SK-N-SH (cell line): ENCODE results near the gene IRX3. TPM values are rescaled to one million over a fixed set of nuclear protein-coding genes. Genes with fewer than 3 reads are reported as not detected.

Source experiments
- CTCF ChIA-PET: fragments of 300-600, 350-600 bp; formaldehyde crosslinking; extraction: SDS; loops from one replicate; lab custom pipeline; 2021; lab: Yijun Ruan, JAX
- POLR2A ChIA-PET: fragments of 350-600 bp; sonication (Branson Sonifier 250); formaldehyde crosslinking; extraction: SDS; loops from one replicate; lab custom pipeline; 2020; ENCODE audit warnings: antibody characterized with exemption, inconsistent platforms; lab: Yijun Ruan, JAX
- DNase-seq: peaks from one replicate; pipeline ENCODE4 v3.0.0; 2012
- H2AFZ ChIP-seq: fragments of 200-600 bp; sonication (generic); 2 replicates; pipeline ENCODE4 v1.8.1; 2016; ENCODE audit warnings: antibody characterized with exemption, mild to moderate bottlenecking, low read depth
- H3F3A ChIP-seq: fragments of 200-600 bp; sonication (generic); replicated peaks from 2 replicates; pipeline ENCODE3; 2016; ENCODE audit warnings: antibody characterized with exemption, mild to moderate bottlenecking; ENCODE audit not compliant: insufficient read depth
- H3K27ac ChIP-seq, 2 experiments: fragments of 200-500 bp in 1 of 2; fragments of 200-600 bp in 1 of 2; sonication (Bioruptor generic) in 1 of 2; sonication (generic), shearing (Covaris generic) in 1 of 2; 2 replicates each; pipeline versions ENCODE4 v1.5.1 to v1.6.1; 2014 to 2016; ENCODE audit warnings: low read depth in 2 of 2, inconsistent platforms in 1 of 2, low read length in 1 of 2, mild to moderate bottlenecking in 1 of 2, mixed read lengths in 1 of 2
- H3K27me3 ChIP-seq: fragments of 200-600 bp; sonication (generic), shearing (Covaris generic); 2 replicates; pipeline ENCODE4 v1.6.1; 2016; ENCODE audit warnings: mixed run types; ENCODE audit not compliant: insufficient read depth
- H3K36me3 ChIP-seq, 2 experiments: fragments of 200-500 bp in 1 of 2; fragments of 200-600 bp in 1 of 2; sonication (Bioruptor generic) in 1 of 2; sonication (generic) in 1 of 2; replicated peaks in 1 of 2; 2 replicates each; pipeline versions ENCODE3 to v1.5.1; 2014 to 2016; ENCODE audit warnings: low read length in 1 of 2, mild to moderate bottlenecking in 1 of 2; ENCODE audit not compliant: insufficient read depth in 2 of 2, control insufficient read depth in 1 of 2
- H3K4me1 ChIP-seq, 2 experiments: fragments of 200-500 bp in 1 of 2; fragments of 200-600 bp in 1 of 2; sonication (Bioruptor generic) in 1 of 2; sonication (generic), shearing (Covaris generic) in 1 of 2; 2 replicates each; pipeline versions ENCODE4 v1.5.1 to v1.6.1; 2014 to 2016; ENCODE audit warnings: low read depth in 1 of 2, low read length in 1 of 2, mixed run types in 1 of 2; ENCODE audit not compliant: insufficient read depth in 2 of 2, control insufficient read depth in 1 of 2
- H3K4me2 ChIP-seq: fragments of 200-600 bp; sonication (generic), shearing (Covaris generic); 2 replicates; pipeline ENCODE4 v1.6.1; 2017; ENCODE audit warnings: mixed run types
- H3K4me3 ChIP-seq, 2 experiments: fragments of 200-500 bp in 1 of 2; fragments of 200-600 bp in 1 of 2; sonication (Bioruptor generic) in 1 of 2; sonication (generic), shearing (Covaris generic) in 1 of 2; 2 replicates each; pipeline versions ENCODE4 v1.5.1 to v1.8.1; 2014 to 2016; ENCODE audit warnings: low read depth in 2 of 2, inconsistent platforms in 1 of 2, low read length in 1 of 2, mild to moderate bottlenecking in 1 of 2, mixed read lengths in 1 of 2, moderate library complexity in 1 of 2
- H3K79me2 ChIP-seq: fragments of 200-600 bp; sonication (generic); 2 replicates; pipeline ENCODE4 v1.8.1; 2017; ENCODE audit warnings: mild to moderate bottlenecking; ENCODE audit not compliant: insufficient read depth
- H3K9ac ChIP-seq: fragments of 200-600 bp; sonication (generic); 2 replicates; pipeline ENCODE4 v1.6.1; 2017; ENCODE audit warnings: mixed run types
- H3K9me2 ChIP-seq: fragments of 200-600 bp; sonication (generic); 2 replicates; pipeline ENCODE4 v1.6.1; 2017; ENCODE audit warnings: mixed run types
- H3K9me3 ChIP-seq: fragments of 200-600 bp; sonication (generic); 2 replicates; pipeline ENCODE4 v1.6.1; 2017; ENCODE audit warnings: mixed run types, mild to moderate bottlenecking, moderate library complexity
- H4K20me1 ChIP-seq: fragments of 200-600 bp; sonication (generic); 2 replicates; pipeline ENCODE4 v1.6.1; 2017; ENCODE audit warnings: mild to moderate bottlenecking, mixed run types; ENCODE audit not compliant: insufficient read depth
- CTCF ChIP-seq: fragments of 200-600 bp; sonication (generic); IDR thresholded peaks from 2 replicates; pipeline ENCODE4 v1.6.1; 2017; ENCODE audit warnings: antibody characterized with exemption, mild to moderate bottlenecking, moderate library complexity
- EP300 ChIP-seq, 2 experiments: IDR thresholded peaks; 2 replicates each; pipeline versions ENCODE4 v1.4.0 to v1.6.1; 2012; ENCODE audit warnings: borderline replicate concordance in 1 of 2, low read depth in 1 of 2, low read length in 1 of 2
- EZH2phosphoT487 ChIP-seq: fragments of 200-600 bp; sonication (generic); IDR thresholded peaks from 2 replicates; pipeline ENCODE4 v1.6.1; 2017; ENCODE audit warnings: low read depth, mixed run types, mild to moderate bottlenecking, antibody characterized with exemption, moderate library complexity, borderline replicate concordance
- FOSL2 ChIP-seq: IDR thresholded peaks from 2 replicates; pipeline ENCODE4 v1.4.0; 2012; ENCODE audit warnings: low read depth, mild to moderate bottlenecking, moderate library complexity, borderline replicate concordance
- GABPA ChIP-seq: IDR thresholded peaks from 2 replicates; pipeline ENCODE4 v1.4.0; 2012; ENCODE audit warnings: low read depth, mild to moderate bottlenecking
- JUND ChIP-seq: IDR thresholded peaks from 2 replicates; pipeline ENCODE4 v1.4.0; 2012
- MXI1 ChIP-seq: IDR thresholded peaks from 2 replicates; pipeline ENCODE4 v1.6.1; 2012; ENCODE audit warnings: mild to moderate bottlenecking, low read depth, low read length, improper control_type of control experiment
- RCOR1 ChIP-seq: fragments of 150-350 bp; IDR thresholded peaks from 2 replicates; pipeline ENCODE4 v1.6.1; 2017; ENCODE audit warnings: antibody characterized with exemption, low read length
- RXRA ChIP-seq: IDR thresholded peaks from 2 replicates; pipeline ENCODE4 v1.4.0; 2012; ENCODE audit warnings: low read depth, mild to moderate bottlenecking, borderline replicate concordance
- SIN3A ChIP-seq: IDR thresholded peaks from 2 replicates; pipeline ENCODE4 v1.6.1; 2012; ENCODE audit warnings: low read depth, mild to moderate bottlenecking, low read length, moderate library complexity, borderline replicate concordance
- TEAD4 ChIP-seq: IDR thresholded peaks from 2 replicates; pipeline ENCODE4 v1.4.0; 2012; ENCODE audit warnings: mild to moderate bottlenecking, borderline replicate concordance; ENCODE audit not compliant: insufficient read depth
- WGBS: methylation state at CpG from one replicate; pipeline ENCODE4 v1.1.6; 2017; ENCODE audit warnings: low lambda C conversion rate; 5-methylcytosine and 5-hydroxymethylcytosine counted together
- polyA plus RNA-seq, 3 experiments: library from polyadenylated mRNA; depleted of rRNA; stranded (reverse); fragments of >200 nt; gene quantifications; 2 replicates each; pipeline ENCODE4 v1.2.3, GENCODE V29; 2012
- TF ChIP-seq, protein P1 (sequence below): IDR thresholded peaks from 2 replicates; pipeline ENCODE4 v1.4.0; 2012; ENCODE audit warnings: low read depth, borderline replicate concordance

IRX3 gene
- polyA plus RNA-seq, 1 of the 3 experiments (the other 2 are of a cell fraction) = 7.1 TPM

DNA sequence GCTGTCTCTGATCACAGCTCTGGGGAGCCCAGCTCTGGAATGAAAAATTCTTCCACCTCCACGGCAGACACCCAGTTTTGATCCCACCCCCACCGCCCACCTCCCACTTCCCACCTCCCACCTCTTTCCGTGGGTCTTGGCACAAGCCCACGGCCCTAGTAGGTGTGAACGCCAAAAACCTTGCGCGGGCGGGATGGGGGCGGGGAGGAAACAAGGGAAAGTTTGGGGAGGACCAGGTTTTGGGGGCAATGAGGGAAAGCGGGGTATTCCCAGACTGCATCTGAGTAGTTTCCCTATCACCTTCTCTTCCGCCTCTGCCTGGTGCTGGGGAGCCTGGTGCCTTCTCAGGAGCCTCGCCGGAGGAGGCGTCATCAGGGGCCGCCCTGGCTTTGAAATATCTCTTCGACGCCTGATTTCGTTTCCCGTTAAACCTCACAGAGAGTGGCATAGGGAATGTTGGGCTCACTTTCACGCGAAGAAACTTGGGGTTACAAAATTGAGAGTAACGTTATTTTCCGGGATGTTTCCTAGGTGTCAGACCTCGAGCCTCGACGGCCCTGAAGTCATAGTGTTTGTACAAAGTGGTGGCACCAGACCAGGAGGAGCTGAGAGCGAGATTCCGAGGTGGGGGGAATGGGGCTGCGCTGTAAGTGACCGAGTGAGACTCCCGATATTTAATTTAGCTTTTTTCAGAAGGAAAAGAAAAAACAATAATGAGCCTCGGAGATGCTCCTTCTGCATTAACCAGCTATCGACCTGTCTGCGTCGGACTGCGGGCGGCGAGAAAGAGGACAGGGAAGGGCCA is 1.6 kb upstream of the IRX3 start:
- Histone ChIP-seq H2AFZ (no peak overlapping the region), H3K9me2 (no peaks in the 10 kb centered on the region), H3K9ac (no peak overlapping the region), H3K36me3 (peaks cover 4% of the 10 kb centered on the region in 2 experiments), H3K4me3 (no peak overlapping the region), H3K79me2 (peaks cover 3% of the 10 kb centered on the region), H3K27ac (no peak overlapping the region), H3K4me2 (no peak overlapping the region), H3F3A (no peaks in the 10 kb centered on the region), H3K27me3 (no peaks in the 10 kb centered on the region), H3K4me1 (no peaks in the 10 kb centered on the region; a peak in 1 of 4 replicates), H3K9me3 (no peaks in the 10 kb centered on the region), H4K20me1 (no peaks in the 10 kb centered on the region)
- WGBS = 97% methylated on average over 38 of the region's 38 CpGs
- TF ChIP-seq GABPA (no peak), CTCF (no peak), EP300 (IDR thresholded peaks at IDR 0.05; ENCODE audit: borderline replicate concordance in 1 of 2, low read depth in 1 of 2, low read length in 1 of 2) (no peak), TEAD4 (no peak), RCOR1 (no peak), JUND (no peak), SIN3A (no peak), EZH2phosphoT487 (no peak), MXI1 (no peak), FOSL2 (no peak), RXRA (no peak)
- TF ChIP-seq, protein P1, sequence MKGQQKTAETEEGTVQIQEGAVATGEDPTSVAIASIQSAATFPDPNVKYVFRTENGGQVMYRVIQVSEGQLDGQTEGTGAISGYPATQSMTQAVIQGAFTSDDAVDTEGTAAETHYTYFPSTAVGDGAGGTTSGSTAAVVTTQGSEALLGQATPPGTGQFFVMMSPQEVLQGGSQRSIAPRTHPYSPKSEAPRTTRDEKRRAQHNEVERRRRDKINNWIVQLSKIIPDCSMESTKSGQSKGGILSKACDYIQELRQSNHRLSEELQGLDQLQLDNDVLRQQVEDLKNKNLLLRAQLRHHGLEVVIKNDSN = no peak
- ChIA-PET POLR2A (no interaction called here), CTCF (no interaction called here)
- no peak for DNase-seq
